CD4-positive, CD25-positive, alpha-beta regulatory T cell (primary cell): ENCODE measurements around the gene BRK1. TPM values are rescaled to one million over a fixed set of nuclear protein-coding genes. Genes with fewer than 3 reads are reported as not detected.
"Not testable (repeated sequence)": the region's sequence is repeated elsewhere in the genome, so short reads cannot be mapped to it uniquely, and the experiment has no call there.

Source experiments
- ATAC-seq, 2 donors: fragments of 150-1000 bp; cut with Tn5 transposase; one replicate each; pipeline ENCODE4 v1.10.0; 2021; ENCODE audit warnings: low read depth in 2 of 2, moderate number of reproducible peaks in 2 of 2, moderate library complexity in 1 of 2
- DNase-seq, 3 donors: peaks; one replicate each; pipeline versions ENCODE4 v3.0.0 to v3.0.0-alpha.2; 2012 to 2022; ENCODE audit warnings: mixed read lengths in 1 of 3
- H3K27ac ChIP-seq: one replicate; pipeline ENCODE4 v1.7.0; 2013; ENCODE audit warnings: mild to moderate bottlenecking, low read length; ENCODE audit not compliant: insufficient read depth, poor library complexity, severe bottlenecking
- H3K27me3 ChIP-seq: one replicate; pipeline ENCODE4 v1.7.0; 2013; ENCODE audit warnings: low read length; ENCODE audit not compliant: control insufficient read depth, insufficient read depth
- H3K36me3 ChIP-seq: one replicate; pipeline ENCODE4 v1.7.0; 2013; ENCODE audit warnings: mild to moderate bottlenecking, low read length, moderate library complexity; ENCODE audit not compliant: control insufficient read depth, insufficient read depth
- H3K4me1 ChIP-seq: 2 replicates; pipeline ENCODE4 v1.7.0; 2013; ENCODE audit warnings: mild to moderate bottlenecking, low read length; ENCODE audit not compliant: insufficient read depth, control insufficient read depth, poor library complexity, severe bottlenecking
- H3K4me3 ChIP-seq: one replicate; pipeline ENCODE4 v1.7.0; 2013; ENCODE audit warnings: low read depth, mild to moderate bottlenecking, low read length, moderate library complexity
- H3K9me3 ChIP-seq, 2 experiments: 1 replicate in 1 of 2; 2 replicates in 1 of 2; pipeline ENCODE4 v1.7.0; 2013; ENCODE audit warnings: low read length in 2 of 2, mild to moderate bottlenecking in 1 of 2, moderate library complexity in 1 of 2; ENCODE audit not compliant: control insufficient read depth in 2 of 2
- H3K27ac Mint-ChIP-seq, 3 donors: one replicate each; pipeline ENCODE4 v1.8.0; 2020 to 2022; ENCODE audit warnings: mild to moderate bottlenecking in 3 of 3, mixed read lengths in 3 of 3, moderate library complexity in 2 of 3
- H3K27me3 Mint-ChIP-seq: one replicate; pipeline ENCODE4 v1.8.0; 2022; ENCODE audit warnings: mild to moderate bottlenecking, mixed read lengths
- H3K36me3 Mint-ChIP-seq: one replicate; pipeline ENCODE4 v1.8.0; 2020; ENCODE audit warnings: mixed read lengths
- H3K4me1 Mint-ChIP-seq, 4 donors: one replicate each; pipeline ENCODE4 v1.8.0; 2020 to 2022; ENCODE audit warnings: mixed read lengths in 4 of 4, mild to moderate bottlenecking in 1 of 4
- H3K4me3 Mint-ChIP-seq, 4 donors: one replicate each; pipeline ENCODE4 v1.8.0; 2020 to 2022; ENCODE audit warnings: mild to moderate bottlenecking in 4 of 4, mixed read lengths in 4 of 4, moderate library complexity in 3 of 4
- H3K9me3 Mint-ChIP-seq, 7 donors: one replicate each; pipeline ENCODE4 v1.8.0; 2020 to 2022; ENCODE audit warnings: mixed read lengths in 7 of 7, mild to moderate bottlenecking in 3 of 7, moderate library complexity in 2 of 7
- polyA plus RNA-seq, 4 donors: library from polyadenylated mRNA; unstranded; fragments of 300-500 nt; fragmentation: Illumina TruSeq; gene quantifications; one replicate each; pipeline ENCODE4 v1.2.3, GENCODE V29; 2021
- total RNA-seq: library from RNA; stranded (reverse); gene quantifications from one replicate; pipeline ENCODE4 v1.2.3, GENCODE V29; 2022

Gene BRK1
- total RNA-seq (61.9 TPM), polyA plus RNA-seq (100 to 1,000 TPM; 229 to 275 (median 252) TPM)

DNA sequence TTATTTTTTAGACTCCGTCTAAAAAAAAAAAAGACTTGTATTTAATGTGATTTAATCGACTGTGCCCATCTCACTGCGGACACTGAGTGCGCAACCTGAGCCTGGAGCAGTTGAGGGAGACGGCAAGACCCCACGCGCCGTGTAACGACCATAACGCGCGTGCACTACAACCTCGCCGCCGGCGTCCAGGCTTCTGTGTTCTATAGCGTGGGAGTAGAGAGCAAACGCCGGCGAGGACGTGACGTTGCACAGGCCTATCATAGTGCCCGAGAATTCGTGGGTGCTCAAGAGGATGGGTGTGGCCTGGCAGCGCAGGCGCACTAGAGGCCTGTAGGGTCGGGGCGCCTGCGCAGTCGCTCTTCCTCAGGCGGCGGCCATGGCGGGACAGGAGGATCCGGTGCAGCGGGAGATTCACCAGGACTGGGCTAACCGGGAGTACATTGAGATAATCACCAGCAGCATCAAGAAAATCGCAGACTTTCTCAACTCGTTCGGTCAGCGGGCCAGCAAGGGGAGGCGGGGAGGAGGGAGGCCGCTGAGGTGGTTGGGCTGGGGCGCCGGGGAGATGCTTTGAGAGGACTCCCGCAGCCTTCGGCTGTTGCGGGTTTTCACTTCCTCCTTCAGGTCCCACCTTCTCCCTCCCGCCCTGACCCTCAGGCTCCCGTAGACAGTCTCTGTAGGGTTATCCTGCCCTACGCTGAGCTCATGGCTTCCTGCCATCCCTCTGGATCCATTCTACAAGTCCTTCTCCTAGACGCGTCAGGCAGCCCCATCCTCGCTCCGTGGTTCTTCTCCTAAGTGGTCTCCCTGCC lies at the start of gene BRK1:
Gene BRK1 (plus strand): TSS at position 350 of the 812 bp plus-strand sequence. CDS start 27 bp downstream, at position 377.
- no peaks in the 10 kb centered on the region for H3K9me3 ChIP-seq
- peak; percentile 98 to 99 for ATAC-seq
- H3K4me1 Mint-ChIP-seq = peaks cover 5 to 55% (median 22%) of the 10 kb centered on the region in 4 donors
- H3K27ac ChIP-seq = peak within 1 kb of the TSS; percentile 85
- peaks cover 7% of the 10 kb centered on the region for H3K27me3 Mint-ChIP-seq
- H3K4me3 Mint-ChIP-seq = peak within 1 kb of the TSS; percentile 93 to 100 (median 98)
- peaks cover 11% of the 10 kb centered on the region for H3K36me3 ChIP-seq
- H3K4me3 ChIP-seq = peak within 1 kb of the TSS; percentile 99
- H3K36me3 Mint-ChIP-seq = peaks cover 4% of the 10 kb centered on the region
- DNase-seq = peak; percentile 92 to 97 (median 92)
- H3K4me1 ChIP-seq = peaks cover 38% of the 10 kb centered on the region
- H3K27ac Mint-ChIP-seq = peak within 1 kb of the TSS; percentile 99
- no peaks in the 10 kb centered on the region for H3K27me3 ChIP-seq
- peaks cover 0 to 1% (median 0%) of the 10 kb centered on the region in 7 donors for H3K9me3 Mint-ChIP-seq

DNA sequence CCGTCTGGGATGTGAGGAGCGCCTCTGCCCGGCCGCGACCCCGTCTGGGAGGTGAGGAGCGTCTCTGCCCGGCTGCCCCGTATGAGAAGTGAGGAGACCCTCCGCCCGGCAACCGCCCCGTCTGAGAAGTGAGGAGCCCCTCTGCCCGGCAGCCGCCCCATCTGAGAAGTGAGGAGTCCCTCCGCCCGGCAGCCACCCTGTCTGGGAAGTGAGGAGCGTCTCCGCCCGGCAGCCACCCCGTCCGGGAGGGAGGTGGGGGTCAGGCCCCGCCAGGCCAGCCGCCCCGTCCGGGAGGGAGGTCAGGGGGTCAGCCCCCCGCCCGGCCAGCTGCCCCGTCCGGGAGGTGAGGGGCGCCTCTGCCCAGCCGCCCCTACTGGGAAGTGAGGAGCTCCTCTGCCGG lies 45.4 kb upstream of the BRK1 start:
- H3K4me1 ChIP-seq, ATAC-seq, H3K27me3 Mint-ChIP-seq, H3K36me3 ChIP-seq, H3K9me3 Mint-ChIP-seq, H3K4me3 Mint-ChIP-seq, DNase-seq, H3K4me1 Mint-ChIP-seq, H3K27me3 ChIP-seq, H3K4me3 ChIP-seq, H3K27ac Mint-ChIP-seq, H3K9me3 ChIP-seq, H3K27ac ChIP-seq: not testable (repeated sequence)
- H3K36me3 Mint-ChIP-seq = peaks cover 26% of the 10 kb centered on the region

DNA sequence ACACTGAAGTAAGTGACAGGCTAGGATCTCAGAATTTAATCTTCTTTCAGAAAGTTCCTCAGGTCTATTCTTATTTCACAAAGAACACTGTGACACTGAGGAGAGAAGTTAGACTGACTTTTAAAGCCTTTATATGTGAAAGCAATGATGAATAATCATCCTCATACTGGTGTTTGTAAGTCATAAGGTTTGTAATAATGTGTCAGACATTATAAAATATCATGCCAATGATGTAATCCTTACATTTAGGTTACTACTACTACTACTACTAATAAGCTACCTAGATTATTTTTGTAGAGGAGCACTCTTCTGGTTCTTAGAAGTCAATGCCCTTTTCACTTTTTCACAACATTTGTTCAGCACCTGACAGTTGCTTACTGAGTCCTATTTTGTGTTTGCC lies 40.8 kb upstream of the BRK1 start:
- Histone ChIP-seq H3K4me3 (no peak overlapping the region), H3K36me3 (peaks cover 4% of the 10 kb centered on the region), H3K27me3 (no peaks in the 10 kb centered on the region), H3K4me1 (no peaks in the 10 kb centered on the region), H3K27ac (no peak overlapping the region), H3K9me3 (no peaks in the 10 kb centered on the region)
- DNase-seq (no peak), ATAC-seq (no peak)
- Mint-ChIP-seq H3K4me1 (no peaks in the 10 kb centered on the region), H3K36me3 (peaks cover 9% of the 10 kb centered on the region), H3K4me3 (no peak overlapping the region), H3K27me3 (no peaks in the 10 kb centered on the region), H3K27ac (no peak overlapping the region), H3K9me3 (no peaks in the 10 kb centered on the region)

DNA sequence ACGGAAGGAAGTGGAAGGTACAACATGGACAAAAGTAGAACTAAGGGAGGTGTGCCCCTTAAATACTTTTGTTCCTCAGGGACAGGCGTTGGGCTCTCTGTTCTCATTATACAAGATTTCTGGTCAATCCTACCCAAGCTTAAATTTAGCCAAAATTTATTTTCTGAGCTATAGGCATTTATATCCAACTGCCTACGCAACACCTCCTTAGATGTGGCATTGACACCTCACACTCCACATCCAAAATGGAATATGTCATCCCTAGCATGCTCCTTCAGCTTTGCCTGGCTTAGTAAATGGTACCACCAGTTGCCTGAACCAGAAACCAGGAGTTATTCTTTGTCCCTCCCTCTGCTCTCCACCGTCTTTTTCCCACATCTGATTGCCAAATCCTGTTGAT lies 33.6 kb upstream of the BRK1 start:
- peaks cover 20% of the 10 kb centered on the region for H3K36me3 ChIP-seq
- DNase-seq (no peak), ATAC-seq (no peak)
- H3K9me3 Mint-ChIP-seq = no peaks in the 10 kb centered on the region
- peak overlapping the region in 1 of 3 donors; percentile 77 for H3K27ac Mint-ChIP-seq
- H3K4me1 ChIP-seq = no peaks in the 10 kb centered on the region
- H3K27me3 ChIP-seq = no peaks in the 10 kb centered on the region
- no peaks in the 10 kb centered on the region for H3K9me3 ChIP-seq
- no peak overlapping the region for H3K27ac ChIP-seq
- H3K36me3 Mint-ChIP-seq = peaks cover 25% of the 10 kb centered on the region
- no peaks in the 10 kb centered on the region for H3K27me3 Mint-ChIP-seq
- H3K4me3 ChIP-seq = no peak overlapping the region
- no peak overlapping the region for H3K4me3 Mint-ChIP-seq
- H3K4me1 Mint-ChIP-seq = no peaks in the 10 kb centered on the region

GRCh38 chr3:10085738-10086137 lies 29.7 kb upstream of the BRK1 start:
- no peak overlapping the region for H3K27ac Mint-ChIP-seq
- H3K36me3 Mint-ChIP-seq = peaks cover 42% of the 10 kb centered on the region
- Histone ChIP-seq H3K27me3 (no peaks in the 10 kb centered on the region), H3K27ac (no peak overlapping the region), H3K4me3 (no peak overlapping the region), H3K4me1 (no peaks in the 10 kb centered on the region), H3K36me3 (peaks cover 28% of the 10 kb centered on the region), H3K9me3 (no peaks in the 10 kb centered on the region)
- no peaks in the 10 kb centered on the region for H3K4me1 Mint-ChIP-seq
- no peaks in the 10 kb centered on the region for H3K27me3 Mint-ChIP-seq
- ATAC-seq = no peak
- H3K9me3 Mint-ChIP-seq = no peaks in the 10 kb centered on the region
- DNase-seq = no peak
- no peak overlapping the region for H3K4me3 Mint-ChIP-seq

DNA sequence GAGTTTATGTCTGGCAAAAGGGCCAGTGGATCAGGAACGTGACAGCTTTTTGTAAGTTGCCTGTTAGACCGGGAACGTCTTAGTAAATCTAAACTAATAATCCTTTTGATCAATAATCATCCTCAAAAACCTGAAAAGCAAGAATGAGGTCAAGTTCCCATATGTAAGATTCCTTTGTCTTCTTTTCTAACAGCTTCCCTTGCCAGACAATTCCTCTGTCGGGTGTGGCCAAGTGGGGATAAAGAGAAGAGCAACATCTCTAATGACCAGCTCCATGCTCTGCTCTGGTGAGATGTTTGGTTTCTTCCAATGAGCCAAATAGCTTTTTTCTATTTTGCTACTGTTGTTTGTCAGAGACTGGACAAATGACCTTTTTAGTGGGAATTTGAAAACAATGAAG lies 27.2 kb upstream of the BRK1 start:
- Histone ChIP-seq H3K4me3 (no peak overlapping the region), H3K9me3 (no peaks in the 10 kb centered on the region), H3K27me3 (no peaks in the 10 kb centered on the region), H3K4me1 (no peaks in the 10 kb centered on the region), H3K27ac (no peak overlapping the region), H3K36me3 (peaks cover 17% of the 10 kb centered on the region)
- Mint-ChIP-seq H3K27me3 (no peaks in the 10 kb centered on the region), H3K9me3 (no peaks in the 10 kb centered on the region), H3K36me3 (peaks cover 42% of the 10 kb centered on the region), H3K4me1 (no peaks in the 10 kb centered on the region), H3K4me3 (no peak overlapping the region), H3K27ac (no peak overlapping the region)
- no peak for ATAC-seq
- DNase-seq = no peak

- Mint-ChIP-seq H3K27ac (no peak overlapping the region), H3K36me3 (peaks cover 39% of the 10 kb centered on the region), H3K4me1 (no peaks in the 10 kb centered on the region), H3K4me3 (no peak overlapping the region), H3K9me3 (no peaks in the 10 kb centered on the region), H3K27me3 (no peaks in the 10 kb centered on the region)
- H3K4me3 ChIP-seq = no peak overlapping the region
- H3K9me3 ChIP-seq = no peaks in the 10 kb centered on the region
- H3K27me3 ChIP-seq = no peaks in the 10 kb centered on the region
- ATAC-seq (no peak), DNase-seq (no peak)
- peaks cover 19% of the 10 kb centered on the region for H3K36me3 ChIP-seq
- H3K4me1 ChIP-seq = no peaks in the 10 kb centered on the region
- H3K27ac ChIP-seq = no peak overlapping the region
Measured at GRCh38 chr3:10090179-10090578, 25.3 kb upstream of the BRK1 start.

DNA sequence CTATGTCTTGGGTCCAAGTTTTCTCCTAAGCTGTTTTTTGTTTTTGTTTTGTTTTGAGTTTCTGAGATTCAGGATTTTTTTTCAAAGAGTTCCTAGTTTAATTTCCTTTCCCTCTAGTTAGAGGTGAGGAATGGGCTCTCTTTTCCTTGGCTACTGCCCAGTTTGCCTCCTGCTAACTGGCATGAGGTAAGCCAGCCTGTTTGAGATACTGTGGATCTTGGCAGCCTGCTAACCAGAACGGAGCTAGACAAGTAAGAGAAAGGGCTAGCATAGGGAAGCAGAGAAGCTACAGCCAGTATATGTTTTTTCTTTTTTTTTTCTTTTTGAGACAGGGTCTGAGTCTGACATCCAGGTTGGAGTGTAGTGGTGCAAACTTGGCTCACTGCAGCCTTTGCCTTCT lies 24.7 kb upstream of the BRK1 start:
- H3K4me1 ChIP-seq = not testable (repeated sequence)

More for the DNA sequence above, 24.7 kb upstream of the BRK1 start:
- peaks cover 19% of the 10 kb centered on the region for H3K36me3 ChIP-seq
- H3K4me3 Mint-ChIP-seq, H3K27ac Mint-ChIP-seq, ATAC-seq, H3K4me3 ChIP-seq, H3K4me1 Mint-ChIP-seq, H3K27me3 Mint-ChIP-seq, DNase-seq, H3K27ac ChIP-seq, H3K27me3 ChIP-seq, H3K9me3 Mint-ChIP-seq, H3K9me3 ChIP-seq: not testable (repeated sequence)
- peaks cover 39% of the 10 kb centered on the region for H3K36me3 Mint-ChIP-seq
